NCI-H526 (cell line): ENCODE measurements around the gene KCNK18.
"Not testable (repeated sequence)": the region's sequence is repeated elsewhere in the genome, so short reads cannot be mapped to it uniquely, and the experiment has no call there.

ENCODE experiments used
- DNase-seq, 2 experiments: peaks; one replicate each; lab custom pipeline; 2025; lab: John Stamatoyannopoulos, UW

The KCNK18 gene

DNA sequence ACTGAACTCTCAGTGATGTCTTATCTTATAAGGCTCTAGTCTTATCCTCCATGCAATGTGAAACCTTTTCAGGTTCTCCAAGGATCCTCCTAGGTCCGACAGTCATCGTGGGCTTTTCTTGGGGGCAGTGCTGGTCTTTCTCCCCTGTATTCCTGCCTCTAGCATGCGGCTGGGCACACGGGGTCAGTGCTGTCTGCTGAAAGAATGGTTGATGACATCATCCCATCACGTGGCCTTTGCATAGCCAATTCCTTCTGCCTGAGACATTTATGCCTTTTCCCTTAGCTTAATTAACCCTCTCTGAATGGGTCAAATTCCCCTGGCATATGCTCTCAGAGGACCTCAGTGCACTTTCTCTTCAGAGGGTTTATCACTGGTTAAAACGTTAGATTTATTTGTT, 27.0 kb upstream of the KCNK18 start:
- no peak for DNase-seq

DNA sequence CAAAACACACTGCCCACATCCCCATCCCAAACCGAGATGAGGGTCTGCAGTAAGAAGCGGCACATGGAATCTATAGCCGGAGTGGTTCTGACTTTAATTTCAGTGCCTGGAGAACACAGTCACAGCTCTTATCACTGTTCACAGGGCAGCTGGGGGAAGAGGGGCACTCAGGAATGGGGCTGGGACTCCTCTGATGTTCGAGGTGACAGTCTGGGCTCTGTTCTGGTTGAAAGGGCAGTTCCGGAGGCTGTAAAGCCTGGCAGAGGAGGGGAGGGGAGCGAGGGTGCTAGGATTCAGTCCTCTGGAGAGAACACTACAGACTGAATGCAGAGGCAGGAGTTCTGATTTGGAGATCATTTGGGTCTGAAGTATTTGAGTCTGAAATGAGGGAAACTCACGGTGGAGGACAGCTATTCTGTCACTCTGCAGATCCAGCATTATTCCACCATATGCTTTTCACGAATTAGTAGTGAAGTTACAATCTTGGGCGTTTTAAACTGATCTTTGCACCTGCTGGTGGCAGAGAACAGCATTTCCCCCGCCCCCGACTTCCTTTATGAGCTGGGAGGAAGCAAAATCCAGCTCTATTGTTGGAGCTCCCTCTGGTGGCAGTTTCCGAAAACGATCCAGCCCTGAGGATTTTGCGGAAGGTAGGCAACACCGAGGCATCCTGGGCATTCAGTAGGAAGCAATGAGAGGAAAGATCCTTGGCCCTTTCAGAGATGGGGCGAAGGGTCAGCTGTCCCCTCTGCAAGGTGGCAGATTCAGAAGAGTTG, 22.7 kb upstream of the KCNK18 start:
- peak; percentile 67 to 86 for DNase-seq

DNA sequence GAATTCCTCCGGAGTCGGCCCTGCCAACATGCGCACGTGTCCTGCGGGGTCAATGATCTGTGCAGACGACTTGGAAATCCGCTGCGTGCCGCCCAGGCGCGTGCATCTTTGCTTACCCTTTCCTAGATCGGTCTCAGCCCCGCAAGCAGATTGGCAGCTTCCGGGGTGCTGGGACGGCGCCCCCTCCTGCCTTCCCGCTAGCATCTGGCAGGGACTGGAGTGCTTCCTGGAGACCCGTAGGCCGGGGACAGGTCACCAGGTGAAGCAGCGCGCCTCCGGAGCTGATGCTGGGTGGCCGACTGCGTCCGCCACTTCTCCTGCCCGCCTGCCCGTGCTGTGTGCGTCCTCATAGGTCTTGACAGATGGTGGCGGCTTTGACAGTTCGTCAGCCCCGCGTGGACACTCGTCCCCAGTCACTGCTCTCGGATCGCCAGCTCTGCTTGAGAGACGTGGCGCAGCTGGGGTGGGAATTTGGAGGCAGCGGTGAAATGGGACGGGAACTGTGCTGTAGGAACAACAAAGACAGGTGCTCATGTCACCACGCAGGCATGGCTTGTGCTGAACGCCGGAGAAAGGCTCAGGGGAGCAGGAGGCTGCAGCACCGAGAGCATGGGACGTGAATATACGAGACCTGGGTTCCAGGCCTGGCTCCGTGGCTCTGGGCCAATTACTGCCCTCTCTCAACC, 21.9 kb upstream of the KCNK18 start:
- peak in 1 of 2 experiments; percentile 65 for DNase-seq

DNA sequence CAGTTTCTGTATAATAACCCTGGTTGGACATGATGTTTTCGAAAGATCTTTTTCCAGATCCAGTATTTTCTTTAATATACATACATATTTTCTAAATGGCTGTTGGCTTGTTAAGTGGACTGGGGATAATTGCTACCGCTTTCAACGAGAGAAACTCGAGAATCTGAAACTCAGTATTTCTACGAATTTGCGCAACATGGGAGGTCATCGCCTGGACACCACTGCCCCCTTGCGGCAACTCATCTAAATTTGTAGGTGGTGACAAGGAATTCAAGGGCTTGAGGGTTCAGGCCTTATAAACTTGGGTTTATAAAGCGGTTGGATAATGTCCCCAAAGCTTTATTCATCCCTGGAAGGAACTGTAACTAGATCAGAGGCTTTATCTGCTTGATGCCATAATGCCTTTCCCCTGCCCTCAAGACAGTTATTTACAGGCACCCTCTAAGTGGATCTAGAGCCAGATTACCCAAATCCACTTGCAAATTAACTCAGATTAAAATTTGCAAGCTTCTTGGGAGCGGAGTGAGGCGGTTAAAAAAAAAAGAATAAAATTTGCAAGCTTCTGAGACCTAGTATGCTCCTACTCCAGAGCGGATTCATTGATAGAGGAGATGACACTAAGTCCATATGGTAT, 21.3 kb upstream of the KCNK18 start:
- peak in 1 of 2 experiments; percentile 67 for DNase-seq

DNA sequence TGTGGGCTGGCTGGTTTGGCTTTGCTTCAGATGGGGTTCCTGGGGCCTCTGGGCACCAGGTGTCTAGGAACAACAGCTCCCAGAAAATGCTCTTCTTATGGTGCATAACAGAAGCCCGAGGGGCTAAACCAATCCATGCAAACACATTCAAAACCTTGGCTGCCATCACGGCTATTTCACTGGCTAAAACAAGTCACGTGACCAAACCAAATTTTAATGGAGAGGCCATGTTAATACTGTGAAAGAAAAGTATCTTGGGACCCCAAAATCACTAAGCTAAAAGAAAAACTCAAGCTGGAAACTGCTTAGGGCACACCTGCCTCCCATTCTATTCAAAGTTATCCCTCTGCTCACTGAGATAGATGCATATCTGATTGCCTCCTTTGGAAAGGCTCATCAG, 19.1 kb upstream of the KCNK18 start:
- no peak for DNase-seq

DNA sequence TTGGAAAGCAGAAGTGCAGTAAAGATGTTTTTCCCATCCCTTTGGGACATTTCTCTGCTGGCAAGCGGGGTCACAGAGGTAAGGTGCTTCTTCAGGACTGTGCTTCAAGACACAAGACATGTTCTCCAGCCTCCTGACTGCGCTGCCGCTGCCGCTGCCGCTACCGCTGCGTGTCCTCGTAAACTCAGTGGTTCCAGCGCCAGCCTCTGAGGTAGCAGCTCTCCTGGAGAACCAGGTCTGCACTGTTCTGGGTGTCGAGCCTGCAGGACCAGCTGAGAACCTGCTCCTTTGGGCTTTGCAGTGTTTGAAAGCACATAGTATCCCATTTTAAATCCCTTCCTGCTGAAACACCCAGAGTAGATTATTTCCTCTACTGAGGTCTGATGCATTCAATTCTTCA, 13.0 kb upstream of the KCNK18 start:
- no peak for DNase-seq

DNA sequence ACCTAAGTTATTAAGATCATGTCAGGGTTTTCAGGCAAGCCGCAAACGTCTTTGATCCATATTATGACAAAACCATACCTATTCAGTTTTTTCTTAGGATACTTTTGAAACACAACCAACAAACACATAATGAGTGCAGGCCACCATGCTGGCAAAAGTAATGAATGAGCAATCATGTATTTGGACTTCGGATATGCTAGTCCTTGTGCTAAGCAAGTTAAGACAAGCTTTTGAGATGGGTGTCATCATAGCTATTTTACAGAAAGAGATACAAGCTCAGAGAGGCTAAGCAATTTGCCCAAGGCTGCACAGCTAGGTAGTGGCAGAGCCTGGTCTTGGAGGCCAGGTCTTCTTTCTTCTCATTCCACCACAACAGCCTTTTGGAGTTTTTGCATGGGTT, 12.5 kb upstream of the KCNK18 start:
- no peak for DNase-seq

DNA sequence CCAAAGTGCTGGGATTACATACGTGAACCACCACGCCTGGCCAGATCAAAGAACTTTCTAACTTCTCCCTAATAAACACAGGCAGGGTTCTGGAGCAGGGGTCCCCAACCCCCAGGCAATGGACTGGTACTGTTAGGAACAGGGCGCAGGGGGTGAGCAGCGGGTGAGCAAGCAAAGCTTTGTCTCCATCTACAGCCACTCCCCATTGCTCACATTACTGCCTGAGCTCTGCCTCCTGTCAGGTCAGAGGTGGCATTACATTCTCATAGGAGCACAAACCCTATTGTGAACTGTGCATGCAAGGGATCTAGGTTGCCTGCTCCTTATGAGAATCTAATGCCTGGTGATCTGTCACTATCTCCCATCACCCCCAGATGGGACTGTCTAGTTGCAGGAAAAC, 11.5 kb upstream of the KCNK18 start:
- DNase-seq = not testable (repeated sequence)

DNA sequence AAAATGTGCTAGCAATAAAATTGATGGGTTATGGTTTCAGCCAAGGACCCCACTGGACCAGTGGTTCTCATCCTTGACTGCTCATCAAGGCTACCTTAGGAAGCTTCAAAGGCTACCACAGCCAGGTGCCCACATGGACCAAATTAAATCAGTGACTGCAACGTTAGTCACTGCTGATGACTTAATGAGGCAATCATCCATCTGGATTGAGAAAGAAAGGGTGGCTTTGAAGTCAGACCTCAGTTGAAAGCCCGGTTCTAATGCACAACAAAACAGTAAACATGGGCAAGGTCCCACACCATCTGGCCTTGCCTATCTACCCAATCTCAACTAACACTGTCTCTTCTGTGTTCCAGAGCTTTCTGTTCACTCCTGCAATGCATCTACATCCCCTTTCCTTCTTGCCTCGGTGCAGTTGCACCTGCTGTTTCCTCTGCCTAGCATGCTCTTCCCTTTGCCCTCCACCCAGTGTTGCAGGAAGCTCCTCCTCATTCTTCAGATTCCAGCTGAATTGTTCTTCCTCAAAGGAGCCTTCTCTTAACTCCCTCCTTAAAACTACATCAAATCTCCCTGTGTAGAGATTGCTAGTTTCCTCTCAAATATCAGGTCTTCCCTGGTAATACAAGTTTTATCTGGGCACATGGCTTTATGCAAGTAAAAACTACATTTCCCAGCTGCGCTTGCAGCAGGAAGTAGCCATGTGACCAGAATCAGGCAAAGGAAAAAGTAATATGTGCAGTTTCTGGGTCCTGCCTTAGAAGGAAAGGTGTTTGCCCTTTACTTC, 10.3 kb upstream of the KCNK18 start:
- peak in 1 of 2 experiments; percentile 15 for DNase-seq

DNA sequence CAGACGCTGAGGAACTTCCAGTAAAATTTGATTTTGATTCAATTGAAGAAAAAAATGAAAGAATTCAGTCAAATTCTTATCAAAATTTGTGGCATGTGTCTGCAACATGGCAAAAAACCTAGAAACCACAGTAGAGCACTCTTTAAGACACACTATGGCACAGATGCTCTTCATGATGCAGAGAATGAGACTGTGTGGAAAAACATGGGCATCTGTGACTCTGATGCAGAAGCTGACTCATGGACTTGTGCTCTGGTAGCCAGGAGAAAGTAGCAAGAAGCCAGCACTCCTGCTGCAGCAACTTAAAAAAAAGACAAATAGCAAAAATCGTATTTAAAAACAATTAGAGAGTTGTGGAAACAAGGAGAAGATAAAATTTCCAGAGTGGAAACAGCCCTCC, 8.9 kb upstream of the KCNK18 start:
- DNase-seq = no peak

DNA sequence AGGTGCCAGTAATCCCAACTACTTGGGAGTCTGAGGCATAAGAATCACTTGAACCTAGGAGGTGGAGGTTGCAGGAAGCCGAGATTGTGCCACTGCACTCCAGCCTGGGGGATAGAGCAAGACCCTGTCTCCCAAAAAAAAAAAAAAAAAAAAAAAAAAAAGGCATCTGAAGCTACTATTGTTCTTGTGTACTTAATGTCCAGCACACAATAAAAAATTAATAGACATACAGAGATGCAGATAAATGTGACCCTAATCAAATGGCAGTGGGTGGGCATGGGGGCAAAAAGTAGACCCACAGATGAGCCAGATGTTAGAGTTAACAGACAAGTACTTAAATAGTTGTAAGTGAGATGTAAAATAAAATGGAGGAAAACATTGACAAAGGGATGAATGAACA, 7.7 kb upstream of the KCNK18 start:
- no peak for DNase-seq

DNA sequence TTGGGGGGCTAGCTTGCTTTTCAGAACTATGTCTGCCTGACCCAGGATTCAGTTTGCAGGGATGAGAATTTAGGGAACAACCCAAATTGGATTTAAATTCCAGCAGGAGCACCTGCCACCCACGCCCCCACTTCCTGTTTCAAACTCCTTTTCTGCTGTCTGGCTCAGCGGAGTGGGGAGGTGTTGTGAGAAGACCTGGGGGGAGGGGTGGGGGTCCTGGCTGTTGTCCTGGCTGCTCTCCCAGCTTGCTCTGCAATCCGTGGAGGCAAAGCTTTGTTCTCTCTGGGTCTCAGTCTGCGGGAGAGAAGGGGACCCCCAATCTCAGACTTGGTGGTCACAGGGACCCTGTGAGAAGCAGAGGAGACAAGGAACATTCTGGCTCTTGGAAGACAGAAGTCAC, 799 bp downstream of the KCNK18 start:
- DNase-seq = no peak

DNA sequence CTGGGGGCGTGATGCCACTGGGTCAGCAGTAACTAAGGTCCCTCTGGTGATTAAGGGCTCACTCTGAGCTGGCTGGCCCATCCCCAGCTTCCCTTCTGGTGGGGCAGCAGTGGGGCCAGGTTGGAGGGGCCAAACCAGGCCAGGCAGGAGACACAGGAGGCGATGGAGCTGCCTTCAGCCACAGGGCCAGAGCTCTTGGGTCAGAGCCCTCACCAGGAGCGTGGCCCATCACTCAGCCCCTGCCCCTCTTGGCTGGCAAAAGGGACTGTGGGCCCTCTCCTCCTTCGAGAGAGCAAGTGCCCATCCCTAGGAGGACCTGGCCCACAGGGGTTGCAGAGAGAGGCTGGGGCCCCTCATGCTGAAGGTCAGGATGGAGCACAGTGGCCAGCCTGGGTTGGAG, 4.5 kb downstream of the KCNK18 start:
- no peak for DNase-seq

DNA sequence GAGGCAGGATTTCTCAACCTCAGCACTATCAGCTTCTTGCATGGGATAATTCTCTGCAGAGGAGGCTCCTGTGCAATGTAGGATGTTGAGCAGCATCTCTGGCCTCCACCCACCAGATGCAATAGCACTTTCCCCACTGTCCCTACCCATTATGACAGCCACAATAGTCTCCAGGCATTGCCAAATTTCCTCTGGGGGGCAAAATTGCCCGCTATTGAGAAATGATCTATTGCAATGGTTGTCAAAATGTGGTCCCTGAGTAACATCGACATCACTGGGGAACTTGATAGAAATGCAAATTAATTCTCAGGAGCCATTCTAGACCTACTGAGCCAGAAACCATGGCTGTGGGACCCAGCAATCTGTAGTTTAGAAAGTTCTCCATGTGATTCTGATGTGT, 7.0 kb downstream of the KCNK18 start:
- DNase-seq = no peak

DNA sequence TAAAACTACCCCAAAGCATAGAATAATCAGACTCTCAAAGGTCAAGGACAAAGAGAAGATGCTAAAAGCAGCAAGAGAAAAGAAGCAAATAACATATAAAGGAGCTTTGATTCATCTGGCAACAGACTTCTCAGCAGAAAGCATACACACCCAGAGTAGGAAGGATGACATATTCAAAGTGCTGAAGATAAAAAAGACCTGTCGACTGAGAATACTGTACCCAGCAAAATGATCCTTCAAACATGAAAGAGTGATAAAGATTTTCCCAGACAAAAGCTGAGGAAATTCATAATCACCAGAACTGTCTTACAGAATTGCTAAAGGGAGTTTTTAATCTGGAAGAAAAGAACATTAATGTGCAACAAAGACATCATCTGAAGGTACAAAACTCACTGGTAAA, 14.9 kb downstream of the KCNK18 start:
- DNase-seq = no peak

DNA sequence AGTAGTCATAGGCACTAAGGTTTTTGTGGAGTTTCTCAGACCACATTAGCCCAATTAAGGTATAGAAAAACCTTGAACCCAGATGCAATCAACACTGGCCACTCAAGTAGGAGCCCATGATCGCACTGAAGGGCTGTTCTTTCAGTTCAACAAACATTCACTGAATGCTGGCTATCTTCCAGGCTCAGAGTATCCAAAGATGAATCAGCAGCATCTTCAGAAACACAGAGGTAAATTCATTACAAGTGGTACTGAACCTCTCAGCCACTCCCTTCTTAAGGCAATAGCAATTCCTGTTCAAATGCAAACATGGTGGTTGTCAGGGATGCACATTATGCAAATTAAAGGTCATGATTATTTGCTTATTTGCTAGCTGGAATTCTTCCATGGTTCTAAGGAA, 17.1 kb downstream of the KCNK18 start:
- peak; percentile 69 to 70 for DNase-seq

DNA sequence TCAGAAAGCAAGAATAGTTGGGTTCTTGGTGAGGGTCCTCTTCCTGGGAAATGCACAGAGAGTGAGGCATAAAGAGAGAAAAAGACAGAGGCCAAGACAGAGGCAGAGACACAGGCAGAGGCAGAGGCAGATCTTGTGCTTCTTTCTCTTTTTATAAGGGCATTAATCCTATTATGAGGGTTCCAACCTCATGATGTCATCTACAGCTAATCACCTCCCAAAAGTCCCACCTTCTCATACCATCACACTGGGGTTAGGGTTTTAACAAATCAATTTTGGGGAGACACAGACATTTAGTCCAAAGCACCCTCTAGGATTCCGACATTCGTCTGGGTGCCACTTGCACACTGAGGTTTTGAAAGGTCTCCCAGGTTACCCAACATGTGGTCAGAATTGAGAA, 17.8 kb downstream of the KCNK18 start:
- DNase-seq = no peak

DNA sequence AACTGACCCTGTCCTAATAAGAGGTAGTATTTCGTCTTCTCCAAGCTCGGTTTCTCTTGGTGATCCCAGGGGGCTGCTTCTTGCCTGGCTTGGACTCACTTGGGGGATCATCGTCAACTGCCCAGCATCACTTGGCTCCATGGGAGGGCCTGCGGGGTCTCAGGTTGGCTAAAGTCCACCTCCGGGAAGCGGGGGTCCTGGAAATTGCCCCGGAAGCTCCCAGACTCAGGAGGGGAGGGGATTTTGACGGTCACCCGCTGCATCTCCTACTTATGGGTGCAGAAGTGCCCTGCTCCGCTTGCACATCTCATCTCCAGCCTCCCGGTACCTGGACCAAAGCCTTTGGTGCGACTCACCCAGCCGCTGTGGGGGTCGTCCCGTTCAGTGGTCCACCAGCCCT, 18.7 kb downstream of the KCNK18 start:
- DNase-seq = no peak

DNA sequence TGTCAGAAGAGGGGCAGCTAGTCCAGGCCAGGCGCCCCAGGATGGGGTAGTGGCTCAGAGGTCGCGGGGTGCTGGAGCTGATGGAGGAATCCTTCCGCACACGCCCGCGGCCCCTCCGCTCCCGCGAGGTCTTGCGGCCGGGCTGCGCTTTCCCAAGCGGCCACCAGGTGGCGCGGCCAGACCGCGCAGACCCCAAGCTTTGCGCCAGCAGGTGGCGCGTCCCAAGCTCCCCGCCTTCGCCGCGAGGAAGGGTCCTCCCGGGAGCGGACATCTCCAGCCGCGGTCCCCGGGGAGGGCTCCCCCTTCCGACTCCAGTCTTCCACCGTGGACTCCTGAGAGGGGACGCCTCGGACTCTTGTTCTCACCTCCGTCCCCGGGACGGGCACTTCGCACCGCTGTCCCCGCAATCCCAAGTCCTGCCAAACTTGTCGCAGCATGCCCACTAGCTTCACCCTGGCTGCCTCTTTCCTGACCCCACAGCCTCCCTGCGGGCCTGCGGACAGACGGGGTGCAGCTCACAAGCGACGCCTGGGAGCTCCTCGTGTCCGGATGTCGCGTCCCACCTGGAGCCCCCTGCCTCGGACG, 19.4 kb downstream of the KCNK18 start:
- peak; percentile 29 to 79 for DNase-seq

DNA sequence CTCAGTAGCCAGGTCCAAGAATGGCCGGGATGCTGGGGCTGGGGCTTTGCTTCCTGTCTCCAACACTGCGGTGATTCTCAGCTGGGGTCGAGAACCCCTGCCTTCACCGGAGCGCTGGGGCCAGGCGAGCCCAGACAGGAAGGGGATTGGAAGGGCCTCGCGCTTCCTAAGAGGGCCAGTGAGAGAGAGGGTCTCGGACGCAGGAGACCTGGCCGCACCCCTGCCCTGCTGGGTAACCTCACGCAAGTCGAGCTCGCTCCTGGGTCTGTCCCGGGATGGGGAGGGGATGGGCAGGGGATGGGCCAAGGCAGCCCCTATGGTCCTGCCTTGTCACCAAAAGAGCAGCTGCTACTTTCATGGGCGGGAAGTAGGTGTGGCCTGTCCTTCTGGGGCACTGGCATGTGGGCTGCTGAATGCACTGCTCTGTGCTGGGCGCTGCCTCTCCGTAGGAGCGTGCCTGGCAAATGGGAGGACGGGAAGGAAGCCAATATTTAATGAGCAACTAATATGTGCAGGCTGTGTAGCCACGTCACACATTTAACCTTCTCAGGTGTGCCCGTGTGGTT, 20.0 kb downstream of the KCNK18 start:
- DNase-seq = no peak

DNA sequence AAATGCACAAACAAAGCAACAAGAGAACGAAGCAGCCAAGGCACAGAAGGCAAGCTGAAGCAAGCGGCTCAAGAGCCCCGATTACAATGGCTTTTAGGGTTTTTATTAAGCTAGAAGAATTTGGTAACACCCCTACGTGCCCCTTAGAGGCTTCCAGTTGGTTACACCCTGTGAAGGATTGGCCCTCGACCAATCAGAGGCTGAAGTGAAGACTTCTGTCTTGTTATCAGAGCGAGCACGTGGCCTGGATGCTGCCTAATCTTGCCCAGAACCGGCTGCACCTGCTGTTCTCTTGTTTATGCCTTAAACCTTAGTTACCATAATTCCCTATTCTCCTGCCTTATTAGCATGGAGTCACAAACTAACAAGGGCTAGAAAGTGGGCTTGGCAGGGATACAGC, 21.4 kb downstream of the KCNK18 start:
- DNase-seq = peak; percentile 5 to 43
